Stomach (tissue), 9 donors: ENCODE data around the gene CLEC16A. TPM values are rescaled to one million over a fixed set of nuclear protein-coding genes. Genes with fewer than 3 reads are reported as not detected.

ENCODE experiments used
- DNase-seq, 2 donors: peaks; one replicate each; pipeline versions ENCODE4 v3.0.0 to v3.0.0-alpha.2; 2013 to 2019
- H3K27ac ChIP-seq, 5 donors: fragments of 200-600 bp in 4 of 5; sonication (generic) in 4 of 5; one replicate each; pipeline ENCODE4 v1.5.1; 2013 to 2019; ENCODE audit warnings: mild to moderate bottlenecking in 1 of 5, moderate library complexity in 1 of 5
- H3K27me3 ChIP-seq, 3 donors: fragments of 200-600 bp; sonication (generic); one replicate each; pipeline ENCODE4 v1.5.1; 2017 to 2019; ENCODE audit warnings: mixed run types in 1 of 3
- H3K36me3 ChIP-seq, 4 donors: fragments of 200-600 bp; sonication (generic); 1 replicate in 3 of 4; 2 replicates in 1 of 4; pipeline ENCODE4 v1.5.1; 2016 to 2019
- H3K4me1 ChIP-seq, 4 donors: fragments of 200-600 bp; sonication (generic); one replicate each; pipeline ENCODE4 v1.5.1; 2016 to 2019
- H3K4me3 ChIP-seq, 4 donors: fragments of 200-600 bp; sonication (generic) in 3 of 4; one replicate each; pipeline ENCODE4 v1.5.1; 2016 to 2019; ENCODE audit warnings: mild to moderate bottlenecking in 1 of 4
- H3K9me3 ChIP-seq, 4 donors: fragments of 200-600 bp; sonication (generic); one replicate each; pipeline ENCODE4 v1.5.1; 2016 to 2019
- EP300 ChIP-seq: sonication (generic); formaldehyde crosslinking; IDR thresholded peaks from one replicate; pipeline ENCODE4 v1.6.1; 2017; ENCODE audit warnings: antibody characterized with exemption
- POLR2A ChIP-seq, 4 donors: fragments of 450-650 bp; IDR thresholded peaks; one replicate each; pipeline ENCODE4 v1.6.1; 2016; ENCODE audit warnings: antibody characterized with exemption in 4 of 4, control low read depth in 2 of 4, mild to moderate bottlenecking in 1 of 4, moderate library complexity in 1 of 4
- POLR2AphosphoS5 ChIP-seq, 3 donors: sonication (generic); formaldehyde crosslinking; IDR thresholded peaks; one replicate each; pipeline ENCODE4 v1.6.1; 2016; ENCODE audit warnings: antibody characterized with exemption in 3 of 3
- WGBS, 5 donors: extraction: QIAGEN DNeasy Blood & Tissue Kit in 3 of 5; methylation state at CpG; one replicate each; pipeline versions ENCODE4 v1.1.5 to v1.1.7; 2013 to 2018; 5-methylcytosine and 5-hydroxymethylcytosine counted together
- intact Hi-C: fragments of 100-400 bp; cut with DNase I; formaldehyde crosslinking; loops from one replicate; pipeline ENCODE4 v1.15.1; 2023; ENCODE audit warnings: low total_unique reads
- polyA plus RNA-seq, 3 donors: library from polyadenylated mRNA; stranded (reverse); fragments of 200-250 nt; gene quantifications; one replicate each; pipeline ENCODE4 v1.2.3, GENCODE V29; 2013
- total RNA-seq, 5 donors: library from RNA; depleted of rRNA; stranded (reverse); fragments of >200 nt; gene quantifications; one replicate each; pipeline versions ENCODE4 v1.1.0 to v1.2.3, GENCODE V29; 2014 to 2016
- TF ChIP-seq, protein P1 (sequence below), 7 experiments: fragments of 450-650 bp in 4 of 7; fragments of 200-600 bp in 3 of 7; sonication (generic) in 3 of 7; IDR thresholded peaks; one replicate each; pipeline ENCODE4 v1.5.1; 2016 to 2019; ENCODE audit warnings: antibody characterized with exemption in 7 of 7, control low read depth in 2 of 7, mild to moderate bottlenecking in 1 of 7
- donor health status: healthy with polysubstance abuse.
- donor health status: Bipolar disorder and iron deficiency.
- donor health status: healthy.

CLEC16A gene
- total and polyA plus RNA-seq, 8 donors, result 5.8 to 176 (median 21.8) TPM

GRCh38 chr16:11017499-11017898 is 73.1 kb downstream of the CLEC16A start:
- 91 to 94% (median 93%) methylated on average over 2 of the region's 2 CpGs for WGBS, 5 donors
- Histone ChIP-seq H3K36me3 (peaks cover 16 to 25% (median 21%) of the 10 kb centered on the region in 4 donors), H3K4me1 (peaks cover 6 to 17% (median 15%) of the 10 kb centered on the region in 4 donors), H3K27ac (peak overlapping the region in 4 of 5 donors; percentile 33 to 46 (median 36)), H3K9me3 (no peaks in the 10 kb centered on the region), H3K27me3 (no peaks in the 10 kb centered on the region), H3K4me3 (no peak overlapping the region)
- TF ChIP-seq, protein P1, sequence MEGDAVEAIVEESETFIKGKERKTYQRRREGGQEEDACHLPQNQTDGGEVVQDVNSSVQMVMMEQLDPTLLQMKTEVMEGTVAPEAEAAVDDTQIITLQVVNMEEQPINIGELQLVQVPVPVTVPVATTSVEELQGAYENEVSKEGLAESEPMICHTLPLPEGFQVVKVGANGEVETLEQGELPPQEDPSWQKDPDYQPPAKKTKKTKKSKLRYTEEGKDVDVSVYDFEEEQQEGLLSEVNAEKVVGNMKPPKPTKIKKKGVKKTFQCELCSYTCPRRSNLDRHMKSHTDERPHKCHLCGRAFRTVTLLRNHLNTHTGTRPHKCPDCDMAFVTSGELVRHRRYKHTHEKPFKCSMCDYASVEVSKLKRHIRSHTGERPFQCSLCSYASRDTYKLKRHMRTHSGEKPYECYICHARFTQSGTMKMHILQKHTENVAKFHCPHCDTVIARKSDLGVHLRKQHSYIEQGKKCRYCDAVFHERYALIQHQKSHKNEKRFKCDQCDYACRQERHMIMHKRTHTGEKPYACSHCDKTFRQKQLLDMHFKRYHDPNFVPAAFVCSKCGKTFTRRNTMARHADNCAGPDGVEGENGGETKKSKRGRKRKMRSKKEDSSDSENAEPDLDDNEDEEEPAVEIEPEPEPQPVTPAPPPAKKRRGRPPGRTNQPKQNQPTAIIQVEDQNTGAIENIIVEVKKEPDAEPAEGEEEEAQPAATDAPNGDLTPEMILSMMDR (IDR thresholded peaks at IDR 0.05), result no peak
- TF ChIP-seq EP300 (no peak), POLR2AphosphoS5 (IDR thresholded peaks at IDR 0.05) (no peak), POLR2A (IDR thresholded peaks at IDR 0.05) (no peak)
- DNase-seq, result no peak
- intact Hi-C loops, result no loop called here

GRCh38 chr16:11020388-11020787 is 76.0 kb downstream of the CLEC16A start:
- no peaks in the 10 kb centered on the region for H3K27me3 ChIP-seq
- H3K4me3 ChIP-seq, result no peak overlapping the region
- H3K36me3 ChIP-seq, result peaks cover 16 to 43% (median 40%) of the 10 kb centered on the region in 4 donors
- intact Hi-C loops, result no loop called here
- TF ChIP-seq POLR2A (IDR thresholded peaks at IDR 0.05) (no peak), EP300 (no peak), POLR2AphosphoS5 (IDR thresholded peaks at IDR 0.05) (no peak)
- TF ChIP-seq, protein P1 (IDR thresholded peaks at IDR 0.05), result no peak
- WGBS, 5 donors, result 84 to 97% (median 95%) methylated on average over 4 of the region's 4 CpGs
- peaks cover 6 to 17% (median 15%) of the 10 kb centered on the region in 4 donors for H3K4me1 ChIP-seq
- H3K27ac ChIP-seq, result no peak overlapping the region
- H3K9me3 ChIP-seq, result no peaks in the 10 kb centered on the region
- no peak for DNase-seq

DNA sequence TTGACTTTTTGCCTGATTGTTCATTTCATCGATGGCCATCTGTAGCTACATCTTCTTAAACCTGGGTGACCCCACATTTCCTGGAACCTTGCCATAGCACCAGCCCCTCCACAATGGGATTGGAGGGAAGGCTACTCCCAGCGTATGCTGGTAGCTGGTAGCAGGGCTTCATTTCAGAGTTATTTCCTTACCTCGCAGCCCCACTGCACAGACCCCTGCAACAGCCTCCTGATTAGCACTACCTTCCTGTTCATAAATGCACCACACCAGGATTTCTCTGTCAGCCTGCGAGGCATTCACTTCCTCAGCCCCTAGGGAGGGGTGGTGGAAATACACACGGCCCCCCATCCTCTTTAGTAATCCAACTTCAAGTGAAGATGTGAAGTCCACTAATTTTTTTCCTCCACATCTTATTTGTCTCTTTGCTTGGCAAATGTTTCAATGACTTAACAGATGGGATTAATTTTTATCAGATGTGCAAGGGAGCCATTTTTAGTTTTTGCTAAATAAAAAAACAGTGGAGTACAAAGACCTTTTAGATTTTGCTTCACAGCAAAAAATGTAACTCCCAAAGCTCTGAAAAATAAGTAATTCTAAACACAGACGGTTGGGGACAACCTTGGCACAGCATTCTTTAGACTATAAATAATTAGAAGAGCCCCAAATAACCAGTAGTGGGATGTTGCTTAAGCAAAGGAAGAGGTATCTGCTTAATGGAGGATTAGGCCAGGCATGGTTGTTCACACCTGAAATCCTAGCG is 76.6 kb downstream of the CLEC16A start:
- Histone ChIP-seq H3K4me1 (peaks cover 6 to 16% (median 15%) of the 10 kb centered on the region in 4 donors), H3K4me3 (no peak overlapping the region), H3K9me3 (peaks cover 0 to 4% (median 0%) of the 10 kb centered on the region in 4 donors), H3K36me3 (peaks cover 17 to 49% (median 46%) of the 10 kb centered on the region in 4 donors), H3K27ac (no peak overlapping the region), H3K27me3 (no peaks in the 10 kb centered on the region)
- intact Hi-C loops, result no loop called here
- TF ChIP-seq, protein P1 (IDR thresholded peaks at IDR 0.05), result no peak
- TF ChIP-seq POLR2AphosphoS5 (IDR thresholded peaks at IDR 0.05), result no peak
- TF ChIP-seq EP300, result no peak
- TF ChIP-seq POLR2A (IDR thresholded peaks at IDR 0.05), result no peak
- WGBS, 5 donors, result 82 to 88% (median 85%) methylated on average over 7 of the region's 7 CpGs
- no peak for DNase-seq

DNA sequence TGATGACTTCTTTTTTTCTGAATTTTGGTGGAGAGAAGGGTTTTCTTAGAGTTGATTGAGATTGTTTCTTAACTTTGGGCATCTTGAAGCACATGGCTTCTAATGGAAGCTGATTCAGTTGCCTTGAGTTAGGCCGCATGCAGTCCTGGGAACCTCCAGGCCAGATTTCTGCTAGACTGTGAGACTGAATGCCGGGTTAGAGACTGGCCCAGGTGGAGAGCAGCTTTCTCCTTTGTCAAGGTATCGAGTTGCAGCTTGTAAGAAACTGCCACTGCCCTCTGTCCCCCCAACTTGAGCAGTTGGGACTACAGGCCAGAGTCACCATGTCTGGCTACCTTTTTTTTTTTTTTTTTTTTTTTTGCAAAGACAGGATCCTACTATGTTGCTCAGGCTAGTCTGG is 77.6 kb downstream of the CLEC16A start:
- H3K27ac ChIP-seq, result no peak overlapping the region
- peaks cover 17 to 59% (median 56%) of the 10 kb centered on the region in 4 donors for H3K36me3 ChIP-seq
- WGBS, 5 donors, result 94 to 100% (median 97%) methylated on average over 3 of the region's 3 CpGs
- intact Hi-C loops, result no loop called here
- peaks cover 4 to 6% (median 6%) of the 10 kb centered on the region in 4 donors for H3K4me1 ChIP-seq
- TF ChIP-seq POLR2A (IDR thresholded peaks at IDR 0.05) (no peak), EP300 (no peak), POLR2AphosphoS5 (IDR thresholded peaks at IDR 0.05) (no peak)
- TF ChIP-seq, protein P1 (IDR thresholded peaks at IDR 0.05), result no peak
- peaks cover 0 to 14% (median 0%) of the 10 kb centered on the region in 4 donors for H3K9me3 ChIP-seq
- DNase-seq, result no peak
- H3K27me3 ChIP-seq, result no peaks in the 10 kb centered on the region
- H3K4me3 ChIP-seq, result no peak overlapping the region
